ENCODE data around the gene SCN11A.

DNA sequence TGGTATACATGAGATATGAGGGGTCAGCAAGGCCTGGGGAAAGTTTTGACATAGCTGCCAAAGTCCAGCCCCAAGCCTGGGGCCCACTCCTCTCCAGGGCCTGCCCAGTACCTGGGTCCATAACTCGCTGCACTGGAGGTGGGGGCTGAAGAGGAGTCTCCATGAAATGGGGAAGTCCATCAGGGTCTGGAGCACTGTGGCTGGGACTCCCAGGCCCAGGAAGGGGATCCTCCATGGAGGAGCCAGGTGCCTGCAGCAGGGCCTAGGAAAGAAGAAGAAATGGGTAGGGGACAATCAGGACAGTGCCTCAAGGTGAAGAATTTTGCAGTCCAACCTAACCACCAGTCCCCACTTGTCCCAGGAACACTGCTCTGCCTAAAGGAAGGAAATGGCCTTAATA, 47.5 kb upstream of the SCN11A start:
- no peak for TF ChIP-seq EZH2 (IDR thresholded peaks at IDR 0.05; ENCODE audit: borderline replicate concordance, low read depth, low read length, poor library complexity, severe bottlenecking)
- TF ChIP-seq, protein P1, sequence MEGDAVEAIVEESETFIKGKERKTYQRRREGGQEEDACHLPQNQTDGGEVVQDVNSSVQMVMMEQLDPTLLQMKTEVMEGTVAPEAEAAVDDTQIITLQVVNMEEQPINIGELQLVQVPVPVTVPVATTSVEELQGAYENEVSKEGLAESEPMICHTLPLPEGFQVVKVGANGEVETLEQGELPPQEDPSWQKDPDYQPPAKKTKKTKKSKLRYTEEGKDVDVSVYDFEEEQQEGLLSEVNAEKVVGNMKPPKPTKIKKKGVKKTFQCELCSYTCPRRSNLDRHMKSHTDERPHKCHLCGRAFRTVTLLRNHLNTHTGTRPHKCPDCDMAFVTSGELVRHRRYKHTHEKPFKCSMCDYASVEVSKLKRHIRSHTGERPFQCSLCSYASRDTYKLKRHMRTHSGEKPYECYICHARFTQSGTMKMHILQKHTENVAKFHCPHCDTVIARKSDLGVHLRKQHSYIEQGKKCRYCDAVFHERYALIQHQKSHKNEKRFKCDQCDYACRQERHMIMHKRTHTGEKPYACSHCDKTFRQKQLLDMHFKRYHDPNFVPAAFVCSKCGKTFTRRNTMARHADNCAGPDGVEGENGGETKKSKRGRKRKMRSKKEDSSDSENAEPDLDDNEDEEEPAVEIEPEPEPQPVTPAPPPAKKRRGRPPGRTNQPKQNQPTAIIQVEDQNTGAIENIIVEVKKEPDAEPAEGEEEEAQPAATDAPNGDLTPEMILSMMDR (conservative IDR thresholded peaks at IDR 0.05; ENCODE audit: low read depth, low read length) = no peak

Data from A673 (cell line).